ENCODE data around the gene KRT17.
"Not testable (repeated sequence)": the region's sequence is repeated elsewhere in the genome, so short reads cannot be mapped to it uniquely, and the experiment has no call there.

The KRT17 gene

GRCh38 chr17:41653892-41654677 lies 29.7 kb upstream of the KRT17 start:
- DNase-seq: no peak

GRCh38 chr17:41653421-41653820 lies 29.0 kb upstream of the KRT17 start:
- DNase-seq: no peak

- DNase-seq: no peak
These were observed 28.1 kb upstream of the KRT17 start for GRCh38 chr17:41652461-41652970.

GRCh38 chr17:41651625-41652460 lies 27.5 kb upstream of the KRT17 start:
- DNase-seq: no peak

GRCh38 chr17:41650794-41651624 lies 26.6 kb upstream of the KRT17 start:
- no peak for DNase-seq

GRCh38 chr17:41649923-41650519 lies 25.6 kb upstream of the KRT17 start:
- DNase-seq: no peak

- peak; percentile 86 for DNase-seq
These were observed 24.2 kb upstream of the KRT17 start for GRCh38 chr17:41648411-41649195.

GRCh38 chr17:41647940-41648410 lies 23.6 kb upstream of the KRT17 start:
- peak; percentile 89 for DNase-seq

GRCh38 chr17:41647038-41647813 lies 22.9 kb upstream of the KRT17 start:
- DNase-seq: no peak

- DNase-seq: no peak
These were observed 18.1 kb upstream of the KRT17 start for GRCh38 chr17:41642252-41643156.

GRCh38 chr17:41640596-41640995 lies 16.2 kb upstream of the KRT17 start:
- DNase-seq: not testable (repeated sequence)

GRCh38 chr17:41639492-41640473 lies 15.4 kb upstream of the KRT17 start:
- DNase-seq: no peak

- DNase-seq: no peak
These were observed 14.6 kb upstream of the KRT17 start for GRCh38 chr17:41638941-41639340.

GRCh38 chr17:41638194-41638593 lies 13.8 kb upstream of the KRT17 start:
- DNase-seq: no peak

- no peak for DNase-seq
These were observed 12.3 kb upstream of the KRT17 start for GRCh38 chr17:41636652-41637051.

- DNase-seq: no peak
These were observed 11.0 kb upstream of the KRT17 start for GRCh38 chr17:41635121-41636097.

GRCh38 chr17:41634639-41635038 lies 10.3 kb upstream of the KRT17 start:
- DNase-seq: no peak
